ENCODE measurements around the gene CENPN. TPM values are rescaled to one million over a fixed set of nuclear protein-coding genes. Genes with fewer than 3 reads are reported as not detected.
A peak's percentile ranks its signal among the peaks of the same experiment; 100 is the strongest.

The CENPN gene
- polyA plus RNA-seq, 1 donor (not counting 4 experiments of a cell fraction or from before 2014, with no cell fraction given), result 29.2 TPM

GRCh38 chr16:81005610-81006161 lies 1.3 kb upstream of the CENPN start:
- peak overlapping the region; percentile 96 for H3K4me2 ChIP-seq (ENCODE audit: control insufficient read depth, extremely low read depth, insufficient read depth, low read depth, low read length)
- H3K27me3 ChIP-seq (ENCODE audit: control insufficient read depth, extremely low read depth, insufficient read depth, low read length), result no peaks in the 10 kb centered on the region
- DNase-seq (ENCODE audit: low read depth, low spot score), result no peak
- H3K9me3 ChIP-seq (ENCODE audit: control insufficient read depth, low read depth, low read length), result no peaks in the 10 kb centered on the region
- peak overlapping the region; percentile 98 for H3K9ac ChIP-seq (ENCODE audit: control insufficient read depth, extremely low read depth, insufficient read depth, low read length)
- no peak for FAIRE-seq
- peak overlapping the region; percentile 79 to 90 (median 85) for H3K4me3 ChIP-seq (ENCODE audit: control insufficient read depth in 2 of 3, extremely low read depth in 1 of 3, insufficient read depth in 2 of 3, low read depth in 1 of 3, low read length in 3 of 3)
- H3K27ac ChIP-seq (ENCODE audit: control insufficient read depth, insufficient read depth, low read length), result peak overlapping the region; percentile 99
- H2AFZ ChIP-seq (ENCODE audit: control insufficient read depth, low read length), result no peak overlapping the region
- dilution Hi-C loops (cut with MboI; ENCODE audit: extremely low pct_ligation_motif_present, low sequenced_read_pairs), result no loop called here
- peaks cover 0 to 3% of the 10 kb centered on the region in 2 experiments for H3K36me3 ChIP-seq (ENCODE audit: control insufficient read depth in 2 of 2, extremely low read depth in 1 of 2, insufficient read depth in 2 of 2, low read length in 2 of 2)
- H4K20me1 ChIP-seq (ENCODE audit: control insufficient read depth, extremely low read depth, insufficient read depth, low read length), result no peaks in the 10 kb centered on the region
- peaks cover 3% of the 10 kb centered on the region for H3K9me1 ChIP-seq (ENCODE audit: control insufficient read depth, extremely low read depth, insufficient read depth, low read length)
- no peak for TF ChIP-seq EZH2 (IDR thresholded peaks at IDR 0.05; ENCODE audit: low read length)
- no peak for TF ChIP-seq CTCF (optimal IDR thresholded peaks at IDR 0.05 in 1 of 3, IDR thresholded peaks at IDR 0.05 in 1 of 3, conservative IDR thresholded peaks at IDR 0.05 in 1 of 3; ENCODE audit: extremely low read depth in 1 of 3, insufficient read depth in 2 of 3, low read length in 3 of 3)
- peaks cover 18% of the 10 kb centered on the region for H3K4me1 ChIP-seq (ENCODE audit: control insufficient read depth, extremely low read depth, insufficient read depth, low read length)
- peaks cover 84% of the 10 kb centered on the region for H3K79me2 ChIP-seq (ENCODE audit: control insufficient read depth, insufficient read depth, low read length)

- peaks cover 0 to 3% of the 10 kb centered on the region in 2 experiments for H3K36me3 ChIP-seq (ENCODE audit: control insufficient read depth in 2 of 2, extremely low read depth in 1 of 2, insufficient read depth in 2 of 2, low read length in 2 of 2)
- no peak for FAIRE-seq
- peak overlapping the region; percentile 76 for H2AFZ ChIP-seq (ENCODE audit: control insufficient read depth, low read length)
- H3K9me3 ChIP-seq (ENCODE audit: control insufficient read depth, low read depth, low read length), result no peaks in the 10 kb centered on the region
- H3K27me3 ChIP-seq (ENCODE audit: control insufficient read depth, extremely low read depth, insufficient read depth, low read length), result no peaks in the 10 kb centered on the region
- peak overlapping the region; percentile 98 for H3K9ac ChIP-seq (ENCODE audit: control insufficient read depth, extremely low read depth, insufficient read depth, low read length)
- peaks cover 84% of the 10 kb centered on the region for H3K79me2 ChIP-seq (ENCODE audit: control insufficient read depth, insufficient read depth, low read length)
- peak overlapping the region; percentile 96 for H3K4me2 ChIP-seq (ENCODE audit: control insufficient read depth, extremely low read depth, insufficient read depth, low read depth, low read length)
- peak overlapping the region; percentile 79 to 90 (median 85) for H3K4me3 ChIP-seq (ENCODE audit: control insufficient read depth in 2 of 3, extremely low read depth in 1 of 3, insufficient read depth in 2 of 3, low read depth in 1 of 3, low read length in 3 of 3)
- peaks cover 18% of the 10 kb centered on the region for H3K4me1 ChIP-seq (ENCODE audit: control insufficient read depth, extremely low read depth, insufficient read depth, low read length)
- peak overlapping the region; percentile 99 for H3K27ac ChIP-seq (ENCODE audit: control insufficient read depth, insufficient read depth, low read length)
- dilution Hi-C loops (cut with MboI; ENCODE audit: extremely low pct_ligation_motif_present, low sequenced_read_pairs), result no loop called here
- TF ChIP-seq EZH2 (IDR thresholded peaks at IDR 0.05; ENCODE audit: low read length) (no peak), CTCF (optimal IDR thresholded peaks at IDR 0.05 in 1 of 3, IDR thresholded peaks at IDR 0.05 in 1 of 3, conservative IDR thresholded peaks at IDR 0.05 in 1 of 3; ENCODE audit: extremely low read depth in 1 of 3, insufficient read depth in 2 of 3, low read length in 3 of 3) (no peak)
- peaks cover 3% of the 10 kb centered on the region for H3K9me1 ChIP-seq (ENCODE audit: control insufficient read depth, extremely low read depth, insufficient read depth, low read length)
- peak; percentile 7 for DNase-seq (ENCODE audit: low read depth, low spot score)
- no peaks in the 10 kb centered on the region for H4K20me1 ChIP-seq (ENCODE audit: control insufficient read depth, extremely low read depth, insufficient read depth, low read length)
Observed at GRCh38 chr16:81006211-81006812, 702 bp upstream of the CENPN start.

All from keratinocyte (primary cell).